PFSK-1 (cell line): ENCODE results near the gene FMO5.

Source experiments
- FOXP2 ChIP-seq: optimal IDR thresholded peaks from 2 replicates; pipeline ENCODE3; 2011; ENCODE audit warnings: borderline replicate concordance, control low read depth, inconsistent platforms; ENCODE audit not compliant: insufficient read depth; ENCODE audit errors: extremely low read length, extremely low read depth
- POLR2AphosphoS5 ChIP-seq: IDR thresholded peaks from 2 replicates; pipeline ENCODE4 v1.6.1; 2012; ENCODE audit warnings: low read depth, mild to moderate bottlenecking, control low read depth, low read length, moderate library complexity
- SIN3A ChIP-seq: IDR thresholded peaks from 2 replicates; pipeline ENCODE4 v1.6.1; 2012; ENCODE audit warnings: mild to moderate bottlenecking, low read length, moderate library complexity, borderline replicate concordance; ENCODE audit not compliant: insufficient read depth
- TAF1 ChIP-seq: IDR thresholded peaks from 2 replicates; pipeline ENCODE4 v1.6.1; 2012; ENCODE audit warnings: low read length, control low read depth, borderline replicate concordance; ENCODE audit not compliant: insufficient read depth
- TF ChIP-seq, protein P1 (sequence below), 2 experiments: IDR thresholded peaks; 2 replicates each; pipeline versions ENCODE4 v1.6.1 to v1.8.0; 2011 to 2012; ENCODE audit warnings: low read depth in 2 of 2, low read length in 2 of 2, control low read depth in 1 of 2, inconsistent platforms in 1 of 2, mild to moderate bottlenecking in 1 of 2, moderate library complexity in 1 of 2; ENCODE audit not compliant: insufficient read depth in 1 of 2

The FMO5 gene

GRCh38 chr1:147247656-147248238 is 22.6 kb upstream of the FMO5 start:
- no peak for TF ChIP-seq TAF1
- TF ChIP-seq FOXP2, result no peak
- TF ChIP-seq, protein P1, sequence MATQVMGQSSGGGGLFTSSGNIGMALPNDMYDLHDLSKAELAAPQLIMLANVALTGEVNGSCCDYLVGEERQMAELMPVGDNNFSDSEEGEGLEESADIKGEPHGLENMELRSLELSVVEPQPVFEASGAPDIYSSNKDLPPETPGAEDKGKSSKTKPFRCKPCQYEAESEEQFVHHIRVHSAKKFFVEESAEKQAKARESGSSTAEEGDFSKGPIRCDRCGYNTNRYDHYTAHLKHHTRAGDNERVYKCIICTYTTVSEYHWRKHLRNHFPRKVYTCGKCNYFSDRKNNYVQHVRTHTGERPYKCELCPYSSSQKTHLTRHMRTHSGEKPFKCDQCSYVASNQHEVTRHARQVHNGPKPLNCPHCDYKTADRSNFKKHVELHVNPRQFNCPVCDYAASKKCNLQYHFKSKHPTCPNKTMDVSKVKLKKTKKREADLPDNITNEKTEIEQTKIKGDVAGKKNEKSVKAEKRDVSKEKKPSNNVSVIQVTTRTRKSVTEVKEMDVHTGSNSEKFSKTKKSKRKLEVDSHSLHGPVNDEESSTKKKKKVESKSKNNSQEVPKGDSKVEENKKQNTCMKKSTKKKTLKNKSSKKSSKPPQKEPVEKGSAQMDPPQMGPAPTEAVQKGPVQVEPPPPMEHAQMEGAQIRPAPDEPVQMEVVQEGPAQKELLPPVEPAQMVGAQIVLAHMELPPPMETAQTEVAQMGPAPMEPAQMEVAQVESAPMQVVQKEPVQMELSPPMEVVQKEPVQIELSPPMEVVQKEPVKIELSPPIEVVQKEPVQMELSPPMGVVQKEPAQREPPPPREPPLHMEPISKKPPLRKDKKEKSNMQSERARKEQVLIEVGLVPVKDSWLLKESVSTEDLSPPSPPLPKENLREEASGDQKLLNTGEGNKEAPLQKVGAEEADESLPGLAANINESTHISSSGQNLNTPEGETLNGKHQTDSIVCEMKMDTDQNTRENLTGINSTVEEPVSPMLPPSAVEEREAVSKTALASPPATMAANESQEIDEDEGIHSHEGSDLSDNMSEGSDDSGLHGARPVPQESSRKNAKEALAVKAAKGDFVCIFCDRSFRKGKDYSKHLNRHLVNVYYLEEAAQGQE (IDR thresholded peaks at IDR 0.05; ENCODE audit: insufficient read depth in 1 of 2, low read depth in 2 of 2, low read length in 2 of 2), result no peak
- TF ChIP-seq SIN3A, result no peak

- TF ChIP-seq, protein P1 (IDR thresholded peaks at IDR 0.05; ENCODE audit: insufficient read depth in 1 of 2, low read depth in 2 of 2, low read length in 2 of 2), result no peak
- TF ChIP-seq SIN3A (no peak), FOXP2 (no peak)
Observed at GRCh38 chr1:147246910-147247655, 21.9 kb upstream of the FMO5 start.

DNA sequence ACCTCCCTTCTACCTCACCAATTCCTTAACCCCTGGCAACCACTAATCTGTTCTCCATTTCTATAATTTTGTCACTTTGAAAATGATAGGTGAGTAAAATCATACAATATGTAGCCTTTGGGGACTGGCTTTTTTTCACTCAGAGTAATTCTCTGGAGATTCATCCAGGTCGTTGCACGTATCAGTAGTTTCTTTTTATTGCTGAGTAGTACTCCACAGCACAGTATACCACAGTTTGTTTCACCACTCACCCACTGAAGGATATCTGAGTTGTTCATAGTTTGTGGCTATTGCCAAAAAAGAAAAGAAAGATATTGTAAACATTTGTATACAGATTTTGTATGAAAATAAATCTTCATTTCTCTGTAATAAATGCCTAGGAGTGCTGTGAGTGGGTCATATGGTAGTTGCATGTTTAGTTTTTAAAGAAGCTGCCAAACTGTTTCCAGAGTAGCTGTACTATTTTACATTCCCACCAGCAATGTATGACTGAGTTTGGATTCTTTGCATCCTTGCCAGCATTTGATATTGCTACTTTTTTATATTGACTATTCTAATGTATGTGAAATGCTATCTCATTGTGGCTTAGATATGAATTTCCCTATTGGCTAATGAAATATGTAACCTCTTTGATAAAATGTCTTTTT is 21.0 kb upstream of the FMO5 start:
- TF ChIP-seq, protein P1 (IDR thresholded peaks at IDR 0.05; ENCODE audit: insufficient read depth in 1 of 2, low read depth in 2 of 2, low read length in 2 of 2), result no peak
- TF ChIP-seq POLR2AphosphoS5, result no peak
- no peak for TF ChIP-seq TAF1
- TF ChIP-seq SIN3A, result no peak

DNA sequence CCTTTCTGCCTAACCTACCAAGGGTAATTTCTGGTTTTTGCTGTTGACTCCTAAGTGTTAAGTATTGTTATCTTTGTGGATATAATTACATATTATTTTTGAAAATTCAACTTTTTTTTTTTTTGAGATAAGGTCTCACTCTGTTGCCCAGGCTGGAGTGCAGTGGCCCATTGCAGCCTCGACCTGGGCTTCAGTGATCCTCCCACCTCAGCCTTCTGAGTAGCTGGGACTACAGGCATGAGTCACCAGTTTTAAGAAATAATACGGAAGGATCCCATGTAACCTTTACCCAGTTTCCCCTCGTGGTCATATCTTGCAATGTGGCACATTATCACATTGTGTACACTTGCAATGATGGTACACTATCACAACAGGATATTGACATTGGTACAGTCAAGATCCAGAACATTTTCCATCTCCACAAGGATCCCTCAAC is 20.5 kb upstream of the FMO5 start:
- TF ChIP-seq SIN3A (no peak), FOXP2 (no peak), POLR2AphosphoS5 (no peak), TAF1 (no peak)
- TF ChIP-seq, protein P1 (IDR thresholded peaks at IDR 0.05; ENCODE audit: insufficient read depth in 1 of 2, low read depth in 2 of 2, low read length in 2 of 2), result no peak
